Nucleus accumbens (tissue), 56 donors: ENCODE results near the gene TBX3.

Experiments used
- DNase-seq, 56 donors: peaks; one replicate each; lab custom pipeline; 2025; lab: John Stamatoyannopoulos, UW

Gene TBX3

DNA sequence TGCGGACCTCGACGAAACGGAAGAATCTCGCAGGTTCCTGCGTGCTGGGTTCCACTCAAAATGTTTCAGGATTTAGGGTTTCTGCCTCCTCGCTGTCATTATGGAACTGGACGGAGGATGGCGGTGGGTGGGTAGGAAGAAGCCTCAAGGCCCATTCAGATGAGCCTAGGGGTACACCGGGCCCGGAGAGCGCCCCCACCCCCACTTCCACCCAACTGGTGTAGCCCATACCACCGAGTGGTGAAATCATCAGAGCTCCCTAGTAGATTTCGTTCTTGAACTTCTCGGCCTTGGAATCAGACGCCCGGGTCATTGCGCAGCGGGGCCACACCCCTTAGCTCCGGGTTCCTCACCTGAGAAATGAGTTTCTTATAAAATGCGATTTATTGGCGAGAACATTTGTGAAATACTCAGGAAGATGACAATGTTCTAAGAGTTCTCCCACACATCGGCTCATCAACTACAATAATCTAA lies 13.3 kb upstream of the TBX3 start:
- DNase-seq: no peak

DNA sequence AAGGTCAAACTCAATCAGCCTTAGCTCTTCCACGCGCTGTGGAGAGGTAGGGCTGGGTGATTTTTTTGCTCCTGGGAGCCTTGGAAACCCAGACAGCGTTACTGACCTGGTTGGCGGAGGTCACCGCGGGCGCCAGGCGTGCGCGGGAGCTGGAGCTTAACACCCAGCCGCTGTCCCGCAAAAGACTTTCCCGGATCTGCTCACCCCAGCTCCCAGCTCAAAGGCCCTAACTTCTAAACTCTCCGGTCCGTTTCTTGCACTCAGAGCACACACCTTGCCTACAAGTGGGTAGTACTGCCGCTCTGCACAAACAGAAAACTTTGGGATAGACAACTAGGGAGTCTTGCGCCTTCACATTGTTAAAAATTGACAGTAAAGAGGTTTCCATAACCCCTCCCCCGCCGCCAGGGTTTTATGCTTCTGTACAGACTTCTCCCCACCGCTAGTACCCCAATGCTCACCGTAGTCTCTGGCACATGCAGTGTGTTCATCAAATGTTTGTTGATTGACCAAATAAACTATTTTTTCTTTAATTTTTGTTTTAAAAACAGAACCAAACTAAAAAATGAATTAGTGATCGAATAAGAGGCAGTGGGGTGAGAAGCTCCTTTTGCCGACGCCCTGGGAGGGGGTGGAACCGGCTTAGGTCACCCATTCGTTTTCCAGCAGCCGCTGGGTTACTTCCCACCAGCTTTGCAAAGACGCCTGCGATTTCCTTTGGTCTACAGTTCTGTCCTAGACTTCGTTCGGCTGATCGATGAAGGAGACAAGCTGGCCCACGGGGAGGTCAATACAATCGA lies 12.7 kb upstream of the TBX3 start:
- no peak for DNase-seq

DNA sequence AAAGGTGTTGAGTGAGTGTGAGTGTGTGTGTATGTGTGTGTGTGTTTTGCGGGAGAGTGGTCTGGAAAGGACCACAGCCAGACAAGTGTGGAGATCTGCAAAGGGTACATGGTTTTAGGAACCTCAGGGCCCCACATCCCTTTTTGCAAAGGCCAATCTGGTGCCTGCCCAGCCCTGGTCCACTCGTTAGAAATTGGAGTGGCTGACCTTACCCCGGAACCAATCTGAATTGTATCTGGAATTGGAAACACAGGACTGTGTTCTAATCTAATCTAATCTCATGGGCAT lies 11.3 kb upstream of the TBX3 start:
- no peak for DNase-seq

DNA sequence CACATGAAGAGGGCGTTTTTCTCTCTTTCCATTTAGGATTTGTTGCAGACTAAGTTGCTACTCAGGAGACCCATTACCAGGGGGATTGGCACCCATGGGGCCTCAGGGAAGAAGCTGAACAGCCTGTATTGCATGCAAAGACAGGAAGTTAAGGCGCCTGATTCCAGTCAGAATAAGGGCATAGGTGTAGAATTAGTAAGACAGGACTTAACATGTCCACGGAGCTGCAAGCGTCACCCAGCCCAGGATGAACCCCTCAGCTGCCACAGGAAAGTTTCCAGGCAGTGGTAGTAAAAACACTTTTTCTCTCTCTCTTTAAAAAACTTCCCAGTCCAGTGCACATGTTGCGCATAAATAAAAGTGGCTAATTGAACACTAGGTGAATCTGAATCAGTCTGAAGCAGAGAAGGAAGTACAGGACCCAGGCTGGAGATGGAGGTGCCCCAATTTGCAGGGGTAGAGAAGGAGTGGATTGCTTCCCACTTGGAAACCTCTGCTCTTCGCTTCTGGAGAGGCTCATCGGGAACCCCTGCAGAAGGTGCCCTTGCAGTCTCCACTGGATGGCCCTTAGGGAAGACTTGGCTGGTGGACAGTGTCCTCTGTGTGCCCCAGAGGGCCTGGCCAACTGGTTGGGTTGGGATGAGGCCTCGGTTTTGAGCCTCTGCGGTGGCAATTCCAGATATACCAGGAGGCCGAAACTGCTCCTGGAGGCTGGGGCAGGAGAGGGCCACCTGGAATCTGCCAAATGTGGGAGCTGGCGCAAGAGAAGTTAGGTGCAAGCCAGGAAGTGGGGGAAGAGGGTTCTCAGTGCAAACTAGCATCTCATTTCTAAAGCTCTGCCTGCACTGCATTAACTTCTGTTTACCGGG lies 10.7 kb upstream of the TBX3 start:
- DNase-seq: no peak

DNA sequence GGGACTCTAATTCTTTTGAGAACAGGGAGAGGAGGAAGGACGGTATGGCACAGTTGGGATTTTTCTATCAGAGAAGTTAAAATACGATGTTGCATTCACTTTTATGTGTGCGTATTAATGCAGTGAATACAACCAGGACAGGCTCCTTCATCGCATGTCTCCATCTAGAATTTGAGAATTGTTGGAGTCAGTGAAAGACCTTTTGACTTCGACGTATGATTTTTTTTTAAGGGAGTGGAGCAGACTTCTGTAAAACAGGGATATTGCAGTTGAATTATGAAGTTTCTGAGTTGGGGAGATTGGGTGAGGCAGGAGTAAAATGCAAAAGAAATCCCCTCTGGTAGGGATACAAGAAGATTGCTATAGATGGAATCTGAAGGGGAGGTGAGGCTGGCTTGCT lies 9.6 kb upstream of the TBX3 start:
- no peak for DNase-seq

DNA sequence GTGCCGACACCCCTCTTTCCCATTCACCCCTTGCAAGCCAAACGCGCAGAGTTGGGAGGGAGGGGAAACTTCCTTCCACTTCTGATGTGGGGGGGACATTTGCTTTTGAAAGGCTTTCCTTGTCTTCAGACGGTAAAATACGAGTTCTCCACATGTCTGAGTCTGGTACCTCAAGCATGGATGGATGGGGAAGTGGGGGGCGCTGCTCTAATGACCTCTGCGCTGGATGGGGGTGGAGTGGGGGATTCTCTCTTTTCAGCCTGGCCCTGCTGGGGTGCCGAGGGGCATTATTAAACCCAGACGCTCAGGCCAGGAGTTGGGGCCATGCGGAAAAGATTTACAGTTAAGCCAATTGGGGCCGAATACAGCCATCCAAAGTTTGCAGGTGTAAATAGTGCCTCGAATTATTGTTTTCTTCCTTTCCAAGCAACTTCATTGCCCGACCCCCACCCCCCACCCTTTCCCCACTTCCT lies 9.1 kb upstream of the TBX3 start:
- no peak for DNase-seq

DNA sequence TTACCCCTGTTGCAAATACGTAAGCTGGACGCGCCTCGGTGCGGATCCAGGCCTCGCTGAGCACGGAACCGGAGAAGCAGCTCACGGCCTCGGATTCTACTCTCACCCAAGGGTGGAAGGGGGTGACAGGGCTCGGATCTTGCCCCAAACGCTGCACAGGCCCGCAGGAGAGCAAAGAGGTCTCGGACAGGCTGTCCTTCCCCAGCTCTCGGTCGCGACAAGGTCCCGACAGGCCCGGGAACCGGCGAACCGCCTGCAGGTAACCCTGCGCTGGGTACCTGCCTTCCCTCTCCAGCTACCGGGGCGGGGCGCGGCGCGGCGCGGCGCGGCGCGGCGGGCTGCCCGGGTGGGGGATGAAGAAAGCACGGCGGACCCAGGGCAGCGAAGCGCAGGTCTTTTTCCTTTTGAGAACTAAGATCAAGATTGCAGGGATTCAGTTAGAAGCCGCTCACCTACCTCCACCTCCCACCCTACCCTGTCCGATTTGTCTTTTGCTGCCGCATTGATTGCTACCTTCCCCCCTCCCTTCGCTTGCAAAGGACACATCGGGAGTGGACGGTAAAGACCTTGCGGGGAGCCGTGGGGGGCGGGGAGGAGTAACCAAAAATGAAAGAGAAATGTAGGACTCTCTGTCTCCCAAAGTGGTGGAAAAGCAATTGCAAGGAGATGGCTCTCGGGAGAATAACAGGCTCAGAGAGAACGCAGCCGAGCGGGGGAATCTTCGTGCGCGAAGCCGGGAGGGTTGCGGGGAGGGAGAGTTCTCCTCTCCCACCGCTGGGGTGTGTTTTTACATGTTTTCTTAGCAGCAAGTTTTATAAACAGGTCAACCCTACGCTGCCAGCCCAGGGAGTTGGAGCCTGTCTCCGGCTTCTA lies 8.4 kb upstream of the TBX3 start:
- no peak for DNase-seq

DNA sequence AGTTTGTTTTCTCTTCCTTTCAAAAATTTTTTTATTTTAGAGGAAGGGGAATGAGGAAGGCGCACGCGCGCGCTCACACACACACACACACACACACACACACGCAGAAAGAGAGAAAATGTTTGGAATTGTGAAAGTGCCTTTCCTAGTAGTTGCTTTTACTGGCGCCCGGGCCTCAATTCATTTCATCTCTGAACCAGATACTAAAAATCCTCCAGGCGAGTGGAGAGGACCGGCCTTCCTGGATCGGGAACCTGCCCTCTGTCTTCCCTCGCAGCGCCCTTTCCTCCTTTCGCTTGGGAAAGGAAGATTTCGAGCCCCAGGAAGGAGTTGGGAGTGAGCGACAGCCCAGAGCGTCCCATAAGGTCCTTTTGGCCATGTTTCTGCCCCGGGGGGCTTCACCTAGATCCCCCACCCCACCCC lies 7.8 kb upstream of the TBX3 start:
- no peak for DNase-seq

DNA sequence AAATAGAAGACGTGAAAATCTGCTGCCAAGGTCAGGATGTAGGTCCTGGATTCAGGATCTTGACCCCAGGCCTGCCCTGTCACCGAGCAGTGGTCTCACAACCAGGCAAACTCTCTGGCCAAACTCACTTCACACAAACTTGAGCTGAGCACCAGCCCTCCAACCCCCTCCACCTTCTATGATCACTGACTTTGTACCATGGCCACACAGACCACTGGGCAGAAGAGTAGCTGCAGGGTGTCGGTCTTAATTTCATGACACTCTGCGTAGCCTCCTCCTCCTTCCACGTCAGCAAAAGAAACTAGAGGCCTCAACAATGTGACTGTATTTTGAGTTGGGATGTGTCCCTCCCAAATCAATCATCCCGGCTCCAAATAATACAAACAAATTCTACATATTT lies 7.2 kb upstream of the TBX3 start:
- no peak for DNase-seq

DNA sequence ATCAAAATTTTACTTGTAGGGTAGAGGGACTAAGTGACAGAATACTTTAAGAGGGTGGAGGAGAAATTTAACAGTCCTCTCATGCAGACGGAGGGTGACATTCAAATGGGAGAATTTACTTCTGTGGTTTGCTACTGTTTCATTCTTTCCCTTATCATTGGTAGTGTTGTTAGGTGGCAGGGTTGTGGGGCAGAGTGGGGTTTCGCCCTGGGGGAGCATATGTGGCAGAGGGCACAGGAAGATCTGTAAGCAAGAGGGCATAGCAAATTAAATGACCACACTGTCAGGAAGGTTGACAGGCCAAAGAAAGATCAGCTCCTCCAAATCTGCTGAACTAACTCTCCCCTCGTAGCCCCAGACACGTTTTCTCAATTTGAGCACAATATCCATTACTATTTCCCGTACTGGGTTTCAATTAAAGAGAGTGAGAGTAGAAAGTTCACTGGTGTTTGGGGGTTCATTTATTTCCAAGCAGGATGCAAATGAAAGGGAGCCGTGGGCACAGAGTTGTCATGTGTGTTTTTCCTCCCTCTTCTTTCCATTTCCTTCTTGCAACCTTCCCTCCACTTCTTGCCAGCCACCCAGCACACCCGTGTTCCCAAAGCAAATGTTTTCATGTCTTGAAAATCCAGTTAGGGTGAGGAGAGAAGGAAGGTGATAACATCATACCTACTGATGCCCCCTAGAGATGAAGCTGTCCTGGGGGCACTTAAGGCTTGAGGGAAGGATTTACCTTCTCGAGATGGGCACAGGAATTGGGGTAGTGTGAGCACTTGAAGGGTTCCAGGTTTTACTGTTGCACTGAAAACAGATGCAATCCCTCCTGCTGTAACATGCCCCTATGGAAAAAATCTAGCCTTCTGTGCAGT lies 6.5 kb upstream of the TBX3 start:
- no peak for DNase-seq

DNA sequence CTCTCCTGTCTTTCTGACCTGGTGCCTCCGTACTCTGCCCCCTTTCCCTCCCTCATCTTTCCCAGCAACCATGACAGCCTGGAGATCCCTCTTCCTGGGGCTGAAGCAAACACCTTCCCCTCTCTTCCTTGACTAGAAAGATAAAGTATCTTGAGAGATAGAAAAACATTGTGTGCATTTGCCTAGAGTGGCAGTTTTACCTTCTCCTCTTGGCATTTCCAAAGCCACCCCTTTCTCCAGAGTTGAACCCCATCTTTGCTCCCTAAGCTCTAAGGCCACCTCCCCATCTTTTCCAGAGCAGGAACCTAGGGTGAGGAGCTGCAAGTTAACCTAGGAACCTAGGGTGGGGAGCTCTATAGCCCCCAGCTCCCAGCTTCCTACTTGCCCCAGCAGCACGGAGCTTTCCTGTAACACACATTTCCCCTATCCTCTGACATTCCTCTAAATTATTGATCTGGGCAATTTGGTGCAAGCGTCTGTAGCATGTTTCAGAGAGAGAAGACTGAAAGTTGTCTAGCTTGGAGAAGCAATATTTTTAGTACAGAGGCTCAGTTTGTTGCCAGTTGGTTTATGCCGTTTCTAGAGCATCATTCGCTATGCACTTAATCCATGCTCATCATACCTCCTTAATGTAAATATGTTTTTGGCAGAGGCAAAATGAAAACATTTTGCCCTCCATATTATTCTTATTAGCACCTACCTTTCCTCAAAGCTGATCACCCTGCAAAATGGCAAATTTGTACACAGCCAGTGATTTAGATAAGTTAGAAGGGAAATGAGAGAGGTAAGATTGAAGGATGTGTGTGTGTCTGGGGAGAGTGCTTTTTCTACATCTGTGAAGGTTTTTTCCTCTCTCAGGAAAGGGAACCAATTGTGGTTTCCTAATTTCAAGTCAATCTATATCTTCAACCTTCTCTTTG lies 5.4 kb upstream of the TBX3 start:
- DNase-seq: no peak

DNA sequence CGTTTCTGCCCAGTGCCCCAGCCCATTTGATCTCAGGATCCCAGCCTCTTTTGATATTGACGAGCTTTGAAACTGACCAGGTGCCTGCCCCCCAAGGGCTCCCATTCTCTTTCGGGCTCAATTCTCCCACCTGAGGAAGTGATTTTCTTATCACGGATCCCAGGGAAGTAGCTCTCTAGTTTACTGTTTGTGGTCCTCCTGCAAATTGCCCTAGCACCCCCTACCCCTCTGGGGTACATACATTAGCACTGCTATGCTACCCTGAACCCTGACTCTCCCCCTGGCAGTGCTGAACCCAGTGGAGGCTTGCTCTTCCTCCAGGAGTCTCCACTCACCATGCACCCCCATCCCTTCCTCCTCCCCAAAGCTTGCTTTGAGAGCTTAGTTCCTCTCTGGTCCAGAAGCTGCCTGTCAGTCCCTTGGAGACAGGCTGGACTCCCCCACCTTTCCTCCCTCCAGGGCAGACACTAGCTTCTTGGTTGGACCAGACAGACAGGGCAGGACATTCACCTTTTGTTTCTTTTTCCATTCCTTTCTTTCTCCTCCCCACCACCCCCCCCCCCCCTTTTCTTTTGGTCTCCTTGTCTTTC lies 4.4 kb upstream of the TBX3 start:
- DNase-seq: no peak

DNA sequence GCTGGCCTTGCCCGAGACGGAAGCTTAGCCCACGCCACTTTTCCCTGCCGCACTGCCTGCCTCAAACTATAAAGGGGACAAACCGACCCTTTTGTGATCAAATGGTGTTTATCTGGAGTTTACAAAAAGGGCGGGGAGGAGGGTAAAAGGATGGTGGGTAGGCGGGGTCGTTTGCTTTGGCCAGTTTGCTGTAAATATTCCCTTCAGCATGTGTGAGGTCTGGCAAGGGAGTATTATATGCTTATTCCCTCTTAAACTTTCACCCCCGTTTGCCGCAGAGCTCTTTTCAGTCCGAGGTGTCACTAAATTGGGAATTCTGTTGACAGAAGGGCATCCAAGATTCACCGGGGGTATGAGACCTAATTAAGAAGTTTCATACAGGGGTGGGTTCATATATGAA lies 3.8 kb upstream of the TBX3 start:
- DNase-seq: no peak

DNA sequence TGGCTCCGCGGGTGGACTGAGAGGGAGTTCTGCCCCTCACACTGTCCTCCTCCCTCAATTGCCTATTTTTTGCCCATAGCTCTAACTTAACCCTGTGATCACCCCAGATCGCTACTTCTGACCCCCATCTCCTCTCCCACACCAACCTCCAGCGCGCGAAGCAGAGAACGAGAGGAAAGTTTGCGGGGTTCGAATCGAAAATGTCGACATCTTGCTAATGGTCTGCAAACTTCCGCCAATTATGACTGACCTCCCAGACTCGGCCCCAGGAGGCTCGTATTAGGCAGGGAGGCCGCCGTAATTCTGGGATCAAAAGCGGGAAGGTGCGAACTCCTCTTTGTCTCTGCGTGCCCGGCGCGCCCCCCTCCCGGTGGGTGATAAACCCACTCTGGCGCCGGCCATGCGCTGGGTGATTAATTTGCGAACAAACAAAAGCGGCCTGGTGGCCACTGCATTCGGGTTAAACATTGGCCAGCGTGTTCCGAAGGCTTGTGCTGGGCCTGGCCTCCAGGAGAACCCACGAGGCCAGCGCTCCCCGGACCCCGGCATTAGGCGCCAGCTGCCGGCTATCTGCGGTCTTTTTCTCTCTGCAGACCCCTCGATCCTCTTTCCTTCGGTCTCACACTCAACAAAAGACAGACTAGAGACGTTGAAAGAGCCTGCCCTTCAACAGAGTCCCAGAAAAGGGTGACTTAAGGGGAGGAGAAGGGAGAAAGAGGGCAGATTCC lies 3.0 kb upstream of the TBX3 start:
- DNase-seq: no peak

DNA sequence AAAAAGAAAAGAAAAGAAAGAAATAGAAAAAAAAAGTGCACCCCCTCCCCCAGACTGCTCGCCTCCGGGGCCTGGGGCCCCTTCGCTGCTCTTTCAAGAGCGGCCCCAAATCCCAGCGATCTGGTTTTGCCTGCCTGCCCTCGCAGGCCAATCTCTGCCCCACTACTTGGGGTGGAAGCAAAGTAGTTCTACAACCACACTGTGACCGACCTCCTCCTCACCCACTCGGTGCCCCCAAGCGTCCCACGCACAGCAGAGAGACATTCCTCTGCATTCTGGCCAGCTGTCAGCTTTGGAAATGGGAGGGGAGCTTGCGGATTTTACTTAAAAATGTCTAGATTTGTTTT lies 2.4 kb upstream of the TBX3 start:
- no peak for DNase-seq

DNA sequence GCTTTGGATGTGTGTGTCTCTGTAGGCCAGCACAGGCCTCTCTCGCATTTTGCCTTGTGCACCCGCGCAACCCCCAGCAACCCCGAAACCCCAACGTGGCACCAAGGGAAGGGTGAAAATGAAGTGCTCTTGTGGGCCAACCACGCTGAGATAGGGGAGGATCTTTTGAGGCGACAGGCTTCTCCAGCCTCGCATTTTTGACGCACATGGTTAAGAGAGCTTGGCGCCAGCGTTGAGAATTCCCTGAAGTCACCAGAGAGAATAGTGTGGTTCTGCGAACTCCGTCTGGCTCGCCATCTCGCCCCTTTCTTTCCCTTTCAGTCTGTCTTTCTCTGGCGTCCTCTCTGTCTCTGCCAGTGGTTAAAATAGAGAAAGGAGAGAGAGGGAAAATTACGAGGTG lies 1.9 kb upstream of the TBX3 start:
- no peak for DNase-seq

DNA sequence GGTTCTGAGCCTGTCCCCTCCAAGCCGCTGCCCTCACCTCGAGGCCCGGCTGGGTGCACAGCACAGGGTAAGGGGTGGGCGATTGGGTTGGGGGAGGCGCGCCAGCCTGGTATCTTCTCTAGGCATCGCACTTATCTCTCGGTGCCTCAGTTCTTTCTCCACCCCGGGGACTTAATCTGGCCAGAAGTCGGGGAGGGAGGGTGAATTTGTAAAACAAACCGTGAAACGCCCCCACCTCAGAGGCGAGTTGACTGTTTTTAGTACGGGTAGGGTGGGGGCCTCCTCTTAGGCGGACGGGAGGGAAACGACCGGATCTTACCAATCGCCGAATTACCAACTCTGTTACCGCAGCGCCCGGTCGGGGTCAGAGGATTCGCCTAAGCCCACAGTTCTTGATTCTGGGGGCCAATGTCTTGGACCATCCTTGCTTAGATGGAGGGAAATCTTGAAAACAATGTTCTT lies 1.4 kb upstream of the TBX3 start:
- no peak for DNase-seq

DNA sequence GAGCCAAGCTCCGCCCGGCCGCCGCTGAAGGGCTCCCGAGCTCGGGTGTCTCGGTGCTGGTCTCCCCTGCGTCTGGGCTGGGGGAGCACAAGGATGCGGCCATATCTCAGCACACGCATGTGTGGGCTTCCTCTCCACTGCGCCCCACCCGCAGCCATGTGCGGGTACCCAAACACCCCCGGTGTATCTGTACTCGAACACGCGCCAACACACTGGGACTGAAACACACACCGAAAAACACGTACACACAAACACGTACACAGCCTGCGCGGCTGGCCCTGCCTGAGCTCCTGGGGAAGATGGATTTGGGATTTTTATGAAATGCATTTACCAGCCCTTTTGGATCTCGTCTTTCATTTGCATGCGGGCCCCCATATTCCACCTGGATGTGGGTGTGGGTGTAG lies 897 bp upstream of the TBX3 start:
- DNase-seq: no peak
